Mucosa of stomach (tissue), 1 donor: ENCODE measurements around the gene KIRREL1.

ENCODE experiments used
- H3K27me3 ChIP-seq: one replicate; pipeline ENCODE4 v1.7.0; 2013; ENCODE audit warnings: mild to moderate bottlenecking, low read length; ENCODE audit not compliant: control insufficient read depth, insufficient read depth
- H3K36me3 ChIP-seq: one replicate; pipeline ENCODE4 v1.7.0; 2013; ENCODE audit warnings: low read length; ENCODE audit not compliant: control insufficient read depth, insufficient read depth
- H3K4me1 ChIP-seq: one replicate; pipeline ENCODE4 v1.7.0; 2013; ENCODE audit warnings: mild to moderate bottlenecking, low read length; ENCODE audit not compliant: control insufficient read depth, insufficient read depth
- H3K4me3 ChIP-seq: one replicate; pipeline ENCODE4 v1.7.0; 2013; ENCODE audit warnings: low read length
- H3K9ac ChIP-seq: one replicate; pipeline ENCODE4 v1.7.0; 2013; ENCODE audit warnings: mild to moderate bottlenecking, low read length, moderate library complexity
- H3K9me3 ChIP-seq: one replicate; pipeline ENCODE4 v1.7.0; 2013; ENCODE audit warnings: mild to moderate bottlenecking, low read length, moderate library complexity; ENCODE audit not compliant: control insufficient read depth
- donor health status: Pancreatic carcinoma.

Gene KIRREL1

DNA sequence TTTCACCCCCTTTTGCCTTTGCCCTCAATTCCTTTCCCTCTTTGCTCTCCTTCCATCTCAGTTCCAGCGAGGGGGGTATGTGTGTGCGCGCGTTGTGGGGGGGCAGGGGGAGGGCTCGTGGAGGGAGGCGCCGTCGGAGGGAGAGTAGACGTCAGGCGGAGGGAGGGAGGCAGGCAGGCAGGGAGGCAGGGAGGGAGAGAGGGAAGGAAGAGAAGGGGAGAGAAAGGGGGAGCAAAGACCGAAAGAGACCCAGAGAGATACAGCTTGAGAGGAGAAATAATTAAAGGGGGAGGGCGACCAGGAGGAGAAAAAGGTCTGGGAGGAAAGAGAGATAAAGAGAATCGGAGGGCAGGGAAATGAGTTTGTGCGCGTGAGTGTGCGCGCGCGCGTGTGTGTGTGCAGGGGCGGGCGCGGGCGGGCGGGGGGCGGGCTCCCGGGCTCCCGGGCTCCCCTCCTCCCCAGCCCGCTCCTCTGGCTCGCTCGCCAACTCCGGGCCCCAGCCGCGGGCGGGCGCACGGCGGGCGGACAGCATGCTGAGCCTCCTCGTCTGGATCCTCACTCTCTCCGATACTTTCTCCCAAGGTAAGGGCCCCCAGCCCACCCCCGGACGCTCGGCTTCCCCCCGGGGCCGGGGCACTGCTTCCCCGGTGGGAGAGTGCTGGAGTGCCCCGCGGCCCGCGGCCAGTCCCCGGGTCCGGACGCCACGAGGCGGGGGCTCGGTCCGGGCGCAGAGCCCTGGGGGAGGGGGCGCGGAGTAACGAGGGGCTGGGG, at the start of gene KIRREL1:
Gene KIRREL1 (plus strand): TSS at position 499 of the 771 bp plus-strand sequence. CDS start 32 bp downstream, at position 531.
- Histone ChIP-seq H3K36me3 (no peaks in the 10 kb centered on the region), H3K9ac (peak within 1 kb of the TSS; percentile 61), H3K4me3 (no peak within 1 kb of the TSS), H3K27me3 (peaks cover 25% of the 10 kb centered on the region), H3K4me1 (no peaks in the 10 kb centered on the region), H3K9me3 (no peaks in the 10 kb centered on the region)

DNA sequence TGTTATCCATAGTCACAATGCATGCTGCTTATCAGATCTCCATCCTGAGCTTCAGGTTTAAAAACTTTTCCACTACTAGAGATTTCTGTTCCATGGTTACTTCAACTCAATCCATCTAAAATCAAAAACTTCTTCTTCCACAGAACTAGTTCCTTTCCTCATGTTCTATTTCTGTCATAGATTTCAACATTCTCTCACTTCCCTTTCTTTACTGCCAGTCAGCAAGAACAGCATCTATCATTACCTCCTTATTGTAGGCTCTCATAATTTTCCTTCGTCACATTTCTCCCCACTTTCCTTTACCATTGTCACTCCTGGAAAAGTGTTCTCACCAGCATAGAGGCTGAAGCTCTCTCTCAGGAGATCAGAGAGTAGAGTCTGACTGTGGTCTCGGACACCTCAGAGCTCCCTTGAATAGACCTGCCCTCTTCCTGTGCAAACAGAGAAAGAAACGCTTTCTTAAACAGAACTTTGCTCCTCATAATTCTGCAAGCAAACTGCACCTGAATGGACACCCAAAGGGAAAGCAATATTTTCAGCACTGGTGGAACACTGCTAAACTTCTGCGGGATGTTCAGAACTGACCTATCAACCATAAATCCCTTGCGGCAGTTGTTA, 48.7 kb upstream of the KIRREL1 start:
- Histone ChIP-seq H3K9ac (no peak overlapping the region), H3K9me3 (no peaks in the 10 kb centered on the region), H3K36me3 (no peaks in the 10 kb centered on the region), H3K4me3 (no peak overlapping the region), H3K4me1 (no peaks in the 10 kb centered on the region), H3K27me3 (no peaks in the 10 kb centered on the region)

DNA sequence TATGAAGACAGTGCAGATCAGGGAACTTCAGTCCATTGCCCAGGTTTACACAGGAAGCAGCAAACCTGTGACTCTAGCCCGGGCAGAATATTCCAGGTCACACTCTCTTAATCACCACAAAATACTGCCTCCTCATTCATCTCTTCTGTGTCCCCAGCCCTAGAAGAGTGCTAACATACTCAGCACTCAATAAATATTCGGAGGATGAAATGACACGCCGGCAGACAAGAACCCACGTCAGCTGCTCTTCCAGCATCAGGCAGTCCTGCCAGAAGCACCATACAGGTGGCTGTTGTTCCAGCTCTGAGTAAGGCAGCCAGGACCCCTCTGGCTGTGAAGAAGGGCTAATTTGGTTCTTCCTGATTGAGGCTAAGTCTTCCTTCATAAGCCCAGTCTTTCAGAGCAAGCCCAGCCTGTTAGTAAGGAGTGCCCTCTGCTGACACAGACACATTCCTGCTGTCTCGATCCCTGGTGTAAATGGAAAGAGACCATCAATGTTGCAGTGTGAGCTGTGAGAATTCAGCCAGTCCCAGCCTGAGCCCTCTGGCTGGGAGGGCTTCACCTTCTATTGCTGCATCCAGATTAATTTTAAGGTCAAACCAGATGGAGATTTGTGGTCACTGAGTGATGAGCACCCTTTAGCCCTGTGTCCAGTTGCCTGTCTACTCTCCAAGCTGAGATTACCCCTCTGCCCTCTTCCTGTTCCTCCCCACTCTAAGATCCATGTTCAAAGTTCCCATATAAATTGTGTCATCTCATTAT, 45.0 kb upstream of the KIRREL1 start:
- Histone ChIP-seq H3K27me3 (peaks cover 4% of the 10 kb centered on the region), H3K36me3 (no peaks in the 10 kb centered on the region), H3K9ac (no peak overlapping the region), H3K9me3 (no peaks in the 10 kb centered on the region), H3K4me3 (no peak overlapping the region), H3K4me1 (no peaks in the 10 kb centered on the region)

DNA sequence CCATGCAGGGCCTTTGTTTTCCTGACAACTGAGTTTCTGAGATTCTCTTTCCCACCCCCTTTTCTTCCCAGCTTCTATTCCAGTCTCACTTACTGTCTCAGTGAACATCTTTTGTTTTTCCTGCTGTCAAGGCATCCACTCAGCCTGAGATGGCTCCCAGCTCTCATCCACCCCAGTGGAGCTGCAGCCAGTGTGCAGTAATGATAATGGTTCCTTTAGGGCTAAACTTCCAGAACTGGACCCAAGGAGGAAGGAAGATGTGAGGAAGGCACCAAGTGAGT, 44.4 kb upstream of the KIRREL1 start:
- Histone ChIP-seq H3K9me3 (no peaks in the 10 kb centered on the region), H3K36me3 (no peaks in the 10 kb centered on the region), H3K9ac (no peak overlapping the region), H3K4me1 (no peaks in the 10 kb centered on the region), H3K27me3 (peaks cover 4% of the 10 kb centered on the region), H3K4me3 (no peak overlapping the region)

DNA sequence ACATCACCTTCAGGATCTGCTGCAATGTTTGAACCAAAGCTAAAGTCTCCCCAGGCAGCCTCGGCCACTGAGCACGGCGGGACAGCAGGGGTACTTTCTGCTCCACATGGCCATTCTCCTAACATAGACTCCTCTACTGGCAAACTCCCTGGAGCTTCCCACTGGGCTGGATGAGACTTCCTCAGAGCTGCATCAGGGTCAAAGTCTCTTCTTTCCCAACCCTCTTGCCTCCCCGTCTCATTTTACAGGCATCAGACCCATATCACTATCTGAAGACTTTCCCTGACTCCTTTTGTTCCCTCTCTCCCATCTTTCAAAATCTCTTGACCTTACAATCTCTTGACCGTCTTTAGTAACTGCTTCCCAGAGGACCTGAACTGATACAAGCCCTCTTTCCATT, 42.2 kb upstream of the KIRREL1 start:
- Histone ChIP-seq H3K27me3 (peaks cover 4% of the 10 kb centered on the region), H3K36me3 (no peaks in the 10 kb centered on the region), H3K9ac (no peak overlapping the region), H3K4me3 (no peak overlapping the region), H3K9me3 (no peaks in the 10 kb centered on the region), H3K4me1 (no peaks in the 10 kb centered on the region)

DNA sequence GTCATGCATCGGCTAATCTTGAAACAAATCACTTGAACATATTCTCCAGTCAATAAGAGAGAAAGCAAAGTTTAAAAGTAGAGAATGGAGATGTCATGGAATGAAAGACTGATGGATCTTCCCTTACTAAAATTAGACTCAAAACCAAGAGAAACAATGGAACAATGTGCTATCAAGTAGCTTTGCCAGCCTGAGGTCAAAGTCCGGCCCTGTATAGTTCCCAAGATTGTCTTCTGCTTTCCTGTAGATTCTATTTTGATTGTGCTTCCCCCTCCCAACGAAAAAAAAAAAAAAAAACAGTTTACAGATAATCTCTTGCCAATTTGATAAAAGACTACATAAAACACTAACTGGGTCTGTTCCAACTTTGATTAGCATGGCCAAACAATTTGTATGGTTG, 40.8 kb upstream of the KIRREL1 start:
- H3K27me3 ChIP-seq: peaks cover 4% of the 10 kb centered on the region
- H3K4me3 ChIP-seq: no peak overlapping the region
- H3K9me3 ChIP-seq: no peaks in the 10 kb centered on the region
- no peaks in the 10 kb centered on the region for H3K36me3 ChIP-seq
- no peaks in the 10 kb centered on the region for H3K4me1 ChIP-seq
- H3K9ac ChIP-seq: no peak overlapping the region

DNA sequence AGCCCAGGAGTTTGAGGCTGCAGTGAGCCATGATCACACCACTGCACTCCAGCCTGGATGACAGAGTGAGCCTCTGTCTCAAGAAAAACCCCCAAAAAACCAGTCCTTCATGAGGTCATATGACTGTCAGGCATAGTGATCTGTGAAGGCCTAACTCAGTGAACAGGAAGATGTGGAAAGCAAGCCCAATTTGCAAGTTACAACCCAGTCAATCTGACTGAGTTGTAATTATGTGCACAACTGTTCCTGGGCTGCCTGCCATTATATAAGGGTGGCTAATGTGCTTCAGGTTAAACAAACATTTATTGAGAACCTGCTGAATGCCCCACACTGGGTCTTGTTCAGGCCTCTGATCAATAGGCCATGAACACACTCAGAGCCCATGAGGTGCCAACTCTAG, 38.2 kb upstream of the KIRREL1 start:
- Histone ChIP-seq H3K36me3 (no peaks in the 10 kb centered on the region), H3K9ac (no peak overlapping the region), H3K4me3 (no peak overlapping the region), H3K27me3 (peaks cover 4% of the 10 kb centered on the region), H3K9me3 (no peaks in the 10 kb centered on the region), H3K4me1 (no peaks in the 10 kb centered on the region)

DNA sequence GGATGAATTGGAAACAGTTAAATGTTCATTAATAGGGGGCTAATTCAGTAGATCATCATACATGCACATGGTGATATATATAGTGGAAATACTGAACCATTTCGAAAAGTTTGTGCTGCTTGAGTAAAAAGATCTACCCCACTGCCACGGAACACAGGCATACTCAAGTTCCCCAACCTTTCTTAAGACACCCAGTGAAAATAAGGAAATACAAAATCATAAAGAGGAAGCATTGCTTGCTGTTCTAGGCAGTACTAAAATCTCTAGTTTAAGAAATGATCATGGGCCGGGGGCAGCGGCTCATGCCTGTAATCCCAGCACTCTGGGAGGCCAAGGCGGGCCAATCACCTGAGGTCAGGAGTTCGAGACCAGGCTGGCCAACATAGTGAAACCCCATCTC, 37.6 kb upstream of the KIRREL1 start:
- no peak overlapping the region for H3K4me3 ChIP-seq
- no peak overlapping the region for H3K9ac ChIP-seq
- H3K27me3 ChIP-seq: peaks cover 4% of the 10 kb centered on the region
- no peaks in the 10 kb centered on the region for H3K36me3 ChIP-seq
- H3K9me3 ChIP-seq: no peaks in the 10 kb centered on the region
- H3K4me1 ChIP-seq: no peaks in the 10 kb centered on the region

DNA sequence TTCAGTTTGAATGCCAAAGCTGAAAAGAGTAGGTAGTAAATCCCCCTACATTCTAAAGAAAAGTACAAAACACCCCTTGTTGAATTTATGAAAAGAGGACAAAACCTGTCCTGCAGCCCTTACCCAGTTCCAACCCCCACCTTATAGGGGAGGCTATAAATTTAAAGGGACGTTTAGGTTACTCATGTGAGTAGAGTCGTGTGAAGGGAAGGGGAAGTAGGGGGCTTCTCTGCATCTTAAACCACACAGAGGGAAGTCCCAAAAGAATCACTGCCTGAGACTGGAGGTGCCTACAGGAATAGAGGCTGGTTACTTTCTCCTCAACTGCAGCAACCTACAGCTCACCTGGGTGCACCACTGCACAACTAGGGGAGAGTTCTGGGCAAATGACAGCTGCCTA, 36.7 kb upstream of the KIRREL1 start:
- Histone ChIP-seq H3K36me3 (no peaks in the 10 kb centered on the region), H3K4me1 (no peaks in the 10 kb centered on the region), H3K9ac (no peak overlapping the region), H3K27me3 (no peaks in the 10 kb centered on the region), H3K4me3 (no peak overlapping the region), H3K9me3 (no peaks in the 10 kb centered on the region)

DNA sequence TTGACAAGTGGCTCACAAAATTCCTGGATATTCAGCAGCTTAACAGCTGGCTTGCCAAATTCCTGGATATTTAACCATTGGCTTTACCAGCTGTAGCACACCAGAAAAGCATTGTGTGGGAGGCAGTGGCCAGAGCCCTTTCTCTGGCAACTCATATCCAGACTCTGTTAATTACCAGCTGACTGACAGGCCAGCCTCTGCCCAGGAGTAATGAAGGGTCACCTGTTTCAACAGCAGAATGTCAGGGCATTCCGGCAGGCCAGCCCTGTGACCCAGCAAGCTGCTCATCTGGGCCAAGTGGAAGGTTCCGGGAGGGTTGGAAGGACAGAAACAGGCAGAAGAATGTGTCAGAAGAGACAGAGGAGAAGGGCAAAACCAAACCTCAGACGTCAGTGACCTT, 35.2 kb upstream of the KIRREL1 start:
- no peaks in the 10 kb centered on the region for H3K36me3 ChIP-seq

DNA sequence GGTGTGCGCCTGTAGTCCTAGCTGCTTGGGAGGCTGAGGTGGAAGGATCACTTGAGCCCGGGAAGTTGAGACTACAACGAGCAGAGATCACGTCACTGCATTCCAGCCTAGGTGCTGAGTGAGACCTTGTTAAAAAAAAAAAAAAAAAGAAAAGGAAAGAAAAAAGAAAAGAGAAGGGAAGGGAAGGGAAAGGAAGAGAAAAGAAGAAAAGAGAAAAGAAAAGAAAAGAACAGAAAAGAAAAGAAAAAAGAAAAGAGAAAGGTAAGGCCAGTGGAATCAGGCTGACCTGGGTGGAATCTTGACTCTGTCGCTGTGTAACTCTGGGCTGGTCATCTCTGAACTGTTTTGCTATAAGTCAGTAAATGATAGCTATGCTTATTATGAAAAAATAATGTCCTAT, 33.7 kb upstream of the KIRREL1 start:
- no peak overlapping the region for H3K4me3 ChIP-seq
- H3K27me3 ChIP-seq: no peaks in the 10 kb centered on the region
- no peaks in the 10 kb centered on the region for H3K4me1 ChIP-seq
- no peak overlapping the region for H3K9ac ChIP-seq
- no peaks in the 10 kb centered on the region for H3K9me3 ChIP-seq
- no peaks in the 10 kb centered on the region for H3K36me3 ChIP-seq

More for the DNA sequence above, 35.2 kb upstream of the KIRREL1 start:
- Histone ChIP-seq H3K9me3 (no peaks in the 10 kb centered on the region), H3K27me3 (no peaks in the 10 kb centered on the region), H3K4me1 (no peaks in the 10 kb centered on the region), H3K4me3 (no peak overlapping the region), H3K9ac (no peak overlapping the region)

DNA sequence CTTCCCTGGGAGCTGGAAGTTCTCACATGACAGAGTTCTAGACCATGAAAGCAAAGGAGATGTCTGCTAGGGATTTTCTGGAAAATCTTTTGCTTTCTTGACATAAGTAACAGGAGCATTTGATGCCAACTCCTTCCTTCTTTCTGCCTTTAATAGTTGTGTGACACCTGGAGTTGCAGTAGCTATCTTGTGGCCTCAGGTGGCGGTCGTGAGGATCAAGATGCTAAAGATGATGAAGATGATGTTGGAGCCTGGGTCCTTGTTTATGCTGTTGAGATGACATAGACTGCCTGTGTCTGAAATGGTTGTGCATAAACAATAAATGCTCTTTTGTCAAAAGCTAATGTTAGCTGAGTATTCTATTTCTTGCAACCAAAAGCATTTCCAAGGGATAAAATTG, 32.7 kb upstream of the KIRREL1 start:
- H3K9me3 ChIP-seq: no peaks in the 10 kb centered on the region
- no peaks in the 10 kb centered on the region for H3K36me3 ChIP-seq
- no peak overlapping the region for H3K9ac ChIP-seq
- no peak overlapping the region for H3K4me3 ChIP-seq
- no peaks in the 10 kb centered on the region for H3K27me3 ChIP-seq
- H3K4me1 ChIP-seq: no peaks in the 10 kb centered on the region
